Neural cell (in vitro differentiated cells): ENCODE results near the gene TMEM63B. TPM values are rescaled to one million over a fixed set of nuclear protein-coding genes. Genes with fewer than 3 reads are reported as not detected.

ENCODE experiments used
- H2AFZ ChIP-seq: fragments of 200-600, 300-800 bp; sonication (generic), shearing (Covaris generic); 2 replicates; pipeline ENCODE4 v1.6.0; 2014; ENCODE audit warnings: low read depth, mild to moderate bottlenecking, antibody characterized with exemption, low read length, moderate library complexity
- H3F3A ChIP-seq: fragments of 200-600 bp; shearing (Covaris generic); 2 replicates; pipeline ENCODE4 v1.6.1; 2016; ENCODE audit warnings: mild to moderate bottlenecking, moderate library complexity, mixed read lengths, antibody characterized with exemption, low read length; ENCODE audit not compliant: insufficient read depth, poor library complexity, severe bottlenecking
- H3K27ac ChIP-seq: fragments of 200-600, 300-800 bp; sonication (generic), shearing (Covaris generic); 2 replicates; pipeline ENCODE4 v1.5.1; 2014; ENCODE audit warnings: mild to moderate bottlenecking, low read length, moderate library complexity
- H3K27me3 ChIP-seq: fragments of 300-800, 200-600 bp; sonication (generic), shearing (Covaris generic); 2 replicates; pipeline ENCODE4 v1.6.0; 2014; ENCODE audit warnings: mild to moderate bottlenecking, low read depth, low read length, moderate library complexity; ENCODE audit not compliant: insufficient read depth
- H3K36me3 ChIP-seq: fragments of 300-800, 200-600 bp; sonication (generic), shearing (Covaris generic); 2 replicates; pipeline ENCODE4 v1.5.1; 2014; ENCODE audit warnings: mild to moderate bottlenecking, antibody characterized with exemption, low read length, moderate library complexity; ENCODE audit not compliant: insufficient read depth
- H3K4me2 ChIP-seq: fragments of 300-800, 200-600 bp; sonication (generic), shearing (Covaris generic); 2 replicates; pipeline ENCODE4 v1.6.0; 2014; ENCODE audit warnings: mild to moderate bottlenecking, low read length
- H3K4me3 ChIP-seq: fragments of 300-800, 200-600 bp; sonication (generic), shearing (Covaris generic); 2 replicates; pipeline ENCODE4 v1.5.1; 2014; ENCODE audit warnings: mild to moderate bottlenecking, low read length, moderate library complexity
- H3K79me2 ChIP-seq: fragments of 200-600 bp; shearing (Covaris generic); replicated peaks from 2 replicates; pipeline ENCODE4 v1.6.0; 2014; ENCODE audit warnings: mild to moderate bottlenecking, low read length, moderate library complexity; ENCODE audit not compliant: insufficient read depth
- H3K9ac ChIP-seq: fragments of 300-800, 200-600 bp; sonication (generic), shearing (Covaris generic); 2 replicates; pipeline ENCODE4 v1.6.1; 2016; ENCODE audit warnings: mild to moderate bottlenecking, low read length, mixed read lengths
- H3K9me2 ChIP-seq: fragments of 200-600 bp; shearing (Covaris generic); 2 replicates; pipeline ENCODE4 v1.6.1; 2016; ENCODE audit warnings: mild to moderate bottlenecking, low read length, mixed read lengths; ENCODE audit not compliant: insufficient read depth
- H3K9me3 ChIP-seq: fragments of 200-600, 300-800 bp; sonication (generic), shearing (Covaris generic); 2 replicates; pipeline ENCODE4 v1.6.1; 2016; ENCODE audit warnings: mild to moderate bottlenecking, mixed run types, low read length, moderate library complexity, mixed read lengths
- H4K20me1 ChIP-seq: fragments of 200-600 bp; shearing (Covaris generic); 2 replicates; pipeline ENCODE4 v1.6.1; 2016; ENCODE audit warnings: mild to moderate bottlenecking, mixed run types; ENCODE audit not compliant: insufficient read depth
- CTCF ChIP-seq: fragments of 450-650 bp; IDR thresholded peaks from 2 replicates; pipeline ENCODE4 v1.5.1; 2014; ENCODE audit warnings: antibody characterized with exemption, mild to moderate bottlenecking, moderate library complexity; ENCODE audit not compliant: poor library complexity, severe bottlenecking
- EP300 ChIP-seq: fragments of 450-650 bp; conservative IDR thresholded peaks from 2 replicates; pipeline ENCODE4 v1.6.1; 2014; ENCODE audit warnings: antibody characterized with exemption, mild to moderate bottlenecking, moderate library complexity; ENCODE audit not compliant: poor library complexity, severe bottlenecking
- EZH2 ChIP-seq: fragments of 200-600, 300-800 bp; shearing (Covaris generic), sonication (generic); IDR thresholded peaks from 2 replicates; pipeline ENCODE4 v1.6.1; 2014; ENCODE audit warnings: antibody characterized with exemption, low read length, borderline replicate concordance, mild to moderate bottlenecking; ENCODE audit not compliant: insufficient read depth, poor library complexity, severe bottlenecking
- MXI1 ChIP-seq: fragments of 450-650 bp; conservative IDR thresholded peaks from 2 replicates; pipeline ENCODE4 v1.6.1; 2014; ENCODE audit warnings: antibody characterized with exemption, mild to moderate bottlenecking; ENCODE audit not compliant: poor library complexity, severe bottlenecking
- POLR2AphosphoS5 ChIP-seq: IDR thresholded peaks from 2 replicates; pipeline ENCODE4 v1.6.1; 2012
- RAD21 ChIP-seq: fragments of 450-650 bp; conservative IDR thresholded peaks from 2 replicates; pipeline ENCODE4 v1.6.1; 2014; ENCODE audit warnings: antibody characterized with exemption, mild to moderate bottlenecking, moderate library complexity
- REST ChIP-seq: IDR thresholded peaks from 2 replicates; pipeline ENCODE4 v1.6.1; 2012; ENCODE audit warnings: borderline replicate concordance
- SMC3 ChIP-seq: fragments of 450-650 bp; conservative IDR thresholded peaks from 2 replicates; pipeline ENCODE4 v1.6.1; 2014; ENCODE audit warnings: antibody characterized with exemption, mild to moderate bottlenecking, moderate library complexity; ENCODE audit not compliant: poor library complexity
- TAF1 ChIP-seq: IDR thresholded peaks from 2 replicates; pipeline ENCODE4 v1.6.1; 2012; ENCODE audit warnings: low read depth
- polyA plus RNA-seq: library from polyadenylated mRNA; depleted of rRNA; stranded (reverse); fragments of >200 nt; gene quantifications from 2 replicates; pipeline ENCODE4 v1.2.3, GENCODE V29; 2014

Gene TMEM63B
- polyA plus RNA-seq, 1 donor from 2014 or later = 49.9 TPM

- Histone ChIP-seq H3K4me3 (no peak overlapping the region), H3K79me2 (peaks cover 36% of the 10 kb centered on the region), H3K9ac (no peak overlapping the region), H3K9me2 (no peaks in the 10 kb centered on the region), H3K4me2 (no peak overlapping the region), H3K27me3 (no peaks in the 10 kb centered on the region), H3K9me3 (no peaks in the 10 kb centered on the region), H4K20me1 (no peaks in the 10 kb centered on the region), H3K36me3 (no peaks in the 10 kb centered on the region), H3F3A (no peaks in the 10 kb centered on the region), H2AFZ (no peak overlapping the region), H3K27ac (no peak overlapping the region)
- TF ChIP-seq RAD21 (no peak), SMC3 (no peak), TAF1 (no peak), MXI1 (no peak), POLR2AphosphoS5 (no peak), EZH2 (no peak), EP300 (no peak), REST (no peak), CTCF (no peak)
Measured at GRCh38 chr6:44117397-44118128, 9.8 kb upstream of the TMEM63B start.

GRCh38 chr6:44119704-44120262, 7.6 kb upstream of the TMEM63B start:
- H3K9me2 ChIP-seq = no peaks in the 10 kb centered on the region
- no peak overlapping the region for H3K4me2 ChIP-seq
- H3K36me3 ChIP-seq = no peaks in the 10 kb centered on the region
- no peak overlapping the region for H2AFZ ChIP-seq
- no peak overlapping the region for H3K9ac ChIP-seq
- no peaks in the 10 kb centered on the region for H3F3A ChIP-seq
- no peak overlapping the region for H3K27ac ChIP-seq
- no peaks in the 10 kb centered on the region for H3K27me3 ChIP-seq
- no peak overlapping the region for H3K4me3 ChIP-seq
- no peaks in the 10 kb centered on the region for H4K20me1 ChIP-seq
- peaks cover 56% of the 10 kb centered on the region for H3K79me2 ChIP-seq
- TF ChIP-seq MXI1 (no peak), EZH2 (no peak), REST (no peak), EP300 (no peak), CTCF (no peak), SMC3 (no peak), RAD21 (no peak), TAF1 (no peak), POLR2AphosphoS5 (no peak)
- no peaks in the 10 kb centered on the region for H3K9me3 ChIP-seq
